ENCODE data around the gene CTRB2. TPM values are rescaled to one million over a fixed set of nuclear protein-coding genes. Genes with fewer than 3 reads are reported as not detected.

The CTRB2 gene
- total and polyA plus RNA-seq, 2 of the 8 experiments (the other 6 are each of a cell fraction or from before 2014, with no cell fraction given): not detected

DNA sequence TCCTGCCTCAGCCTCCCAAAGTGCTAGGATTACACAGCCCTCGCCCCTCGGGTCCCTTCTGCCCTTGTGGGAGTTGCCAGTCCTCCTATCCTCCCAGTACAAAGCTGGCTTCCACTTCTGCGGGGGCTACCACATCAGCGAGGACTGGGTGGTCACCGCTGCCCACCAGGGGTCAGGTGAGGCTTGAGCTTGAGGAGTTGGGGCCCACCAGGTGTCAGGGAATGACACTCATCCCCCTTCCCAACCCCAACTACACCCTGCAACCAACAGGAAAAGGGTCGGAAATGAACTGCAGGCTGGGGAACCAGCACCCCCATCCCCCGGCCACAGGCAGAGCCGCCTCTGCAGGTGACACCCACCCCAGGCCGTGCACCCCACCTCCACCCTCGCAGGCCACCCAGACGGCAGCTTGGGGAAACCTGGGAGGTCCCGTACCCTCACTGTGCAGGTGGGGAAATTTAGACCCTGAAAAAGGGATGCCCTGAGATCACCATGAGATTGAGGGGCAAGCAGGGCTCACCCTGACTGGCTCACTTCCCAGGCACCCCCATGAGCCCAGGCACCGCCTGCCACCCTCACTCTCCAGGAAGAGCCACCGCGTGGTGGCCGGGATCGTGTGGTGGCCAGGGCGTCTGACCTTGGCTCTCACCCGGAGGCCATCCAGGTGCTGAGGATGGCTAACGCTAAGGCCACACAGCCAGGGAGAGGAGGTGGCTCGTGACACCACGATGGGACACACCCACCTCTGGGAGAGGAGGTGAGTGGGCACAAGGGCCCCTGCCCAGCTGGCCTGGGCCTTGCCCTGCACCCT lies 19.8 kb upstream of the CTRB2 start (continued):
- TF ChIP-seq CHD2 (IDR thresholded peaks at IDR 0.05; ENCODE audit: low read length): no peak
- no peak for TF ChIP-seq GABPA (IDR thresholded peaks at IDR 0.05; ENCODE audit: borderline replicate concordance, insufficient read depth, low read length)
- TF ChIP-seq CHD1 (IDR thresholded peaks at IDR 0.05; ENCODE audit: low read depth, low read length): no peak
- no peak for TF ChIP-seq RBBP5 (IDR thresholded peaks at IDR 0.05; ENCODE audit: borderline replicate concordance, low read depth, low read length)
